HG02938 (cell line): ENCODE results near the gene DENR.

ENCODE experiments used
- ATAC-seq: cut with Tn5 transposase; IDR thresholded peaks from one replicate; pipeline ENCODE4 v1.9.1; 2021; ENCODE audit warnings: mild to moderate bottlenecking, moderate library complexity; ENCODE audit not compliant: unreplicated experiment

Gene DENR

DNA sequence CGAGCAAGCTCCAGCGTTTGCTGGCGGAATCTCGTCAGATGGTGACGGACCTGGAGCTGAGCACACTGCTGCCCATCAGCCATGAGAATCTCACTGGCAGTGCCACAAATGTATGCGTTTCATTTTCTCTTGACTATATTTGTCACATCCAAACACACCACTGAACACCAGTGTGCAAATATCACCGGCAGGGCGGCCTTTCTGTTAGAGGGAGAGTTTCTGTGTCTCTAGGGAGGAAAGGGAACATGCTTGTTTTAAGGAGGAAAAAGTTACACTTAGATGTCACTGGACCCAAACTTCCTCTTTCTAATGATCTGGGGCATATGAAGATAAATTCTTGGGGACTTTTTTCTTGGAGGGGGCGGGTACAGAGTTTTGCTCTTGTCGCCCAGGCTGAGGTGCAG lies 60.7 kb downstream of the DENR start:
- no peak for ATAC-seq

DNA sequence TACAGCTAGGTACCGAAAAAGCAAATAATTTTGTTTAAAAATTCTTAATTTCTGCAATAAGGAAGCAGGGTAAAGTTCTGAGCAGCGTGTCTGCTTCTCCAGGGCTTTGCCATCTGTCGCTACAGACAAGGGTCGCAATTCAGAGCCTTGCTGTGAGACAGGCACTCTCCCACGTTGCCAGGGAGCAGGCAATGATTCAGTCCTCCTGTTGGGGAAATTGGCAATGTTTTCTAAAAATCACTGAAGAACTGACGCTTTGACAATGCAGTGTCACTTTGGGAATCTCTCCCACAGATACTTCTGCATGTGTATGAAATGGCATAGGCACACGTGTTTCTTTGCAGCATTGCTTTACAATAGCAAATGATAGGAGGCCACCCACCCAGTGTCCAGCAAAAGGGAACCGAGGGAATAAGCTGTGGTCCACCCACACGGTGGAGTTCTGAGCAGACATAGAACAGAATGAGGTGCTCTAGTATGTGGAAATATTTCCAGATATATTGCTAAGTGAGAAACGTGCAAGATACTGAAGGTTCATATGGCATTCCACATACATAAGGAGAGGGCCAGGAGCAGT lies 66.7 kb downstream of the DENR start:
- no peak for ATAC-seq

DNA sequence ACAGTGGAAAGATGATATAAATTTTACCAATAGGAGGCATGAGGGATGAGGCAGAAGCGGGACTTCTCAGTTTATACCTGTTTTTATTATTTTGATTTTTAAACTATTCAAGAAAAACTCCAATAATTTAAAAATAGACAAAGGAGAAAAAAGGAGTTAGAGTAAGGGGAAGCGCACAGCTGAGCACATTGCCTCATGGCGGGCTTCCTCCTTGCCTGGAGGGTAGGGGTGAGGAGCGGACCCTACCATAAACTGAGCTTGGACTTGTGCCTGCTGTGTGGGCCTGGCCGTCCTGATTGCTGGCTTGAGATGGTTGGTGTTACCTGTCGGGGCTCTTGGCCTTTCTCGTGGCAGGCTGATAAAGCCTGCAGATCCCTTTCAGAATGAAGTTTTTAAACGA lies 67.5 kb downstream of the DENR start:
- no peak for ATAC-seq
